ENCODE data around the gene ZNF576.

ZNF576 gene

GRCh38 chr19:43570174-43570791 is 26.1 kb upstream of the ZNF576 start:
- H3K9me3 Mint-ChIP-seq, result no peaks in the 10 kb centered on the region
- peaks cover 24% of the 10 kb centered on the region for H3K4me1 Mint-ChIP-seq
- H3K27ac Mint-ChIP-seq, result peak overlapping the region; percentile 16
- H3K4me3 Mint-ChIP-seq, result no peak overlapping the region
- no peak for TF ChIP-seq CTCF (IDR thresholded peaks at IDR 0.05)
- peaks cover 32% of the 10 kb centered on the region for H3K36me3 Mint-ChIP-seq (ENCODE audit: low read depth)
- no peak for DNase-seq
- H3K27me3 Mint-ChIP-seq (ENCODE audit: low read depth, poor library complexity), result no peaks in the 10 kb centered on the region

- TF ChIP-seq CTCF (IDR thresholded peaks at IDR 0.05), result no peak
- H3K4me3 Mint-ChIP-seq, result no peak overlapping the region
- H3K4me1 Mint-ChIP-seq, result peaks cover 39% of the 10 kb centered on the region
These were observed 24.2 kb upstream of the ZNF576 start for GRCh38 chr19:43572171-43572588.

GRCh38 chr19:43574424-43575155 is 21.8 kb upstream of the ZNF576 start:
- H3K4me1 Mint-ChIP-seq, result peaks cover 53% of the 10 kb centered on the region
- TF ChIP-seq CTCF (IDR thresholded peaks at IDR 0.05), result no peak
- peaks cover 24% of the 10 kb centered on the region for H3K36me3 Mint-ChIP-seq (ENCODE audit: low read depth)
- H3K27me3 Mint-ChIP-seq (ENCODE audit: low read depth, poor library complexity), result no peaks in the 10 kb centered on the region
- DNase-seq, result no peak
- peak overlapping the region; percentile 95 for H3K4me3 Mint-ChIP-seq
- peak overlapping the region; percentile 95 for H3K27ac Mint-ChIP-seq
- H3K9me3 Mint-ChIP-seq, result no peaks in the 10 kb centered on the region

More at GRCh38 chr19:43572171-43572588, 24.2 kb upstream of the ZNF576 start:
- no peaks in the 10 kb centered on the region for H3K27me3 Mint-ChIP-seq (ENCODE audit: low read depth, poor library complexity)
- H3K36me3 Mint-ChIP-seq (ENCODE audit: low read depth), result peaks cover 25% of the 10 kb centered on the region
- no peaks in the 10 kb centered on the region for H3K9me3 Mint-ChIP-seq
- H3K27ac Mint-ChIP-seq, result peak overlapping the region; percentile 17
- no peak for DNase-seq

GRCh38 chr19:43575156-43575950 is 21.0 kb upstream of the ZNF576 start, which contains the start of the genes PINLYP and XRCC1:
Gene PINLYP, plus strand, starts transcription at chr19:43575801. Its CDS starts 1,391 bp downstream, at chr19:43577192.
Gene XRCC1, minus strand, starts transcription at chr19:43575527. Its CDS starts 69 bp downstream, at chr19:43575458.
- Mint-ChIP-seq H3K27me3 (ENCODE audit: low read depth, poor library complexity) (no peaks in the 10 kb centered on the region), H3K4me3 (peak within 1 kb of the TSS; percentile 95), H3K36me3 (ENCODE audit: low read depth) (peaks cover 16% of the 10 kb centered on the region), H3K9me3 (no peaks in the 10 kb centered on the region), H3K27ac (peak within 1 kb of the TSS; percentile 95), H3K4me1 (peaks cover 60% of the 10 kb centered on the region)
- DNase-seq, result peak; percentile 96
- TF ChIP-seq CTCF (IDR thresholded peaks at IDR 0.05), result no peak

- peak overlapping the region; percentile 52 for H3K4me3 Mint-ChIP-seq
- TF ChIP-seq CTCF (IDR thresholded peaks at IDR 0.05), result no peak
- H3K27me3 Mint-ChIP-seq (ENCODE audit: low read depth, poor library complexity), result no peaks in the 10 kb centered on the region
- H3K27ac Mint-ChIP-seq, result peak overlapping the region; percentile 85
- H3K36me3 Mint-ChIP-seq (ENCODE audit: low read depth), result peaks cover 10% of the 10 kb centered on the region
- no peak for DNase-seq
- H3K9me3 Mint-ChIP-seq, result no peaks in the 10 kb centered on the region
- H3K4me1 Mint-ChIP-seq, result peaks cover 64% of the 10 kb centered on the region
These were observed 20.2 kb upstream of the ZNF576 start for GRCh38 chr19:43575955-43576878.
